ENCODE data around the gene PRPH.

GRCh38 chr12:49273726-49274395 is 21.1 kb upstream of the PRPH start:
- TF ChIP-seq YY1 (IDR thresholded peaks at IDR 0.05; ENCODE audit: insufficient read depth, insufficient read length), result no peak
- no peak for TF ChIP-seq ZNF274 (IDR thresholded peaks at IDR 0.05; ENCODE audit: low read depth, low read length)
- no peak for TF ChIP-seq SUZ12 (IDR thresholded peaks at IDR 0.05; ENCODE audit: extremely low read depth, insufficient read depth, insufficient read length)

Data from NT2/D1 (cell line).